ENCODE measurements around the gene TTF2.

DNA sequence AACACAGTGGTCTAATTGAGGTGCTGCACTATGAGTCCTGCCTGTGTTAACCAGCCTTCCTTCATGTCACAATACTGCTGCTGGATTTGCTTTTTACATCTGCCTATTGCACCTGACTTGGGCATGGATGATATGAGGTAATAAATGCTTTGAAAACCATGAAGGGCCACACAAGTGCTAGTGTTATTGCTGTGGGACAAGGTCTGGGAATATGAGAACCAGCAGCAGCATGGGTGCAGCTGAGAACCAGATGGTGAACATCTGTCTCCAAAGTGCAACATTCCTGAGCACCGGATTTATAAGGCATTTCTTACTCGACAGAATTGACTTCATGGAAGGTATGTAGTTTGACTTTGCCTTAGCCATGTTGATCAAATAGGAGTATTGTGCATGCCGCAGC, 44.9 kb downstream of the TTF2 start:
- TF ChIP-seq, protein P1, sequence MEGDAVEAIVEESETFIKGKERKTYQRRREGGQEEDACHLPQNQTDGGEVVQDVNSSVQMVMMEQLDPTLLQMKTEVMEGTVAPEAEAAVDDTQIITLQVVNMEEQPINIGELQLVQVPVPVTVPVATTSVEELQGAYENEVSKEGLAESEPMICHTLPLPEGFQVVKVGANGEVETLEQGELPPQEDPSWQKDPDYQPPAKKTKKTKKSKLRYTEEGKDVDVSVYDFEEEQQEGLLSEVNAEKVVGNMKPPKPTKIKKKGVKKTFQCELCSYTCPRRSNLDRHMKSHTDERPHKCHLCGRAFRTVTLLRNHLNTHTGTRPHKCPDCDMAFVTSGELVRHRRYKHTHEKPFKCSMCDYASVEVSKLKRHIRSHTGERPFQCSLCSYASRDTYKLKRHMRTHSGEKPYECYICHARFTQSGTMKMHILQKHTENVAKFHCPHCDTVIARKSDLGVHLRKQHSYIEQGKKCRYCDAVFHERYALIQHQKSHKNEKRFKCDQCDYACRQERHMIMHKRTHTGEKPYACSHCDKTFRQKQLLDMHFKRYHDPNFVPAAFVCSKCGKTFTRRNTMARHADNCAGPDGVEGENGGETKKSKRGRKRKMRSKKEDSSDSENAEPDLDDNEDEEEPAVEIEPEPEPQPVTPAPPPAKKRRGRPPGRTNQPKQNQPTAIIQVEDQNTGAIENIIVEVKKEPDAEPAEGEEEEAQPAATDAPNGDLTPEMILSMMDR (IDR thresholded peaks at IDR 0.05; ENCODE audit: insufficient read depth, low read length, poor library complexity, severe bottlenecking) = no peak
- no peak for TF ChIP-seq EZH2phosphoT487 (conservative IDR thresholded peaks at IDR 0.05; ENCODE audit: low read length)
